ENCODE results near the gene DICER1. TPM values are rescaled to one million over a fixed set of nuclear protein-coding genes. Genes with fewer than 3 reads are reported as not detected.

The DICER1 gene
- total RNA-seq, 4 donors from 2014 or later = 81.6 to 103 (median 88.8) TPM

DNA sequence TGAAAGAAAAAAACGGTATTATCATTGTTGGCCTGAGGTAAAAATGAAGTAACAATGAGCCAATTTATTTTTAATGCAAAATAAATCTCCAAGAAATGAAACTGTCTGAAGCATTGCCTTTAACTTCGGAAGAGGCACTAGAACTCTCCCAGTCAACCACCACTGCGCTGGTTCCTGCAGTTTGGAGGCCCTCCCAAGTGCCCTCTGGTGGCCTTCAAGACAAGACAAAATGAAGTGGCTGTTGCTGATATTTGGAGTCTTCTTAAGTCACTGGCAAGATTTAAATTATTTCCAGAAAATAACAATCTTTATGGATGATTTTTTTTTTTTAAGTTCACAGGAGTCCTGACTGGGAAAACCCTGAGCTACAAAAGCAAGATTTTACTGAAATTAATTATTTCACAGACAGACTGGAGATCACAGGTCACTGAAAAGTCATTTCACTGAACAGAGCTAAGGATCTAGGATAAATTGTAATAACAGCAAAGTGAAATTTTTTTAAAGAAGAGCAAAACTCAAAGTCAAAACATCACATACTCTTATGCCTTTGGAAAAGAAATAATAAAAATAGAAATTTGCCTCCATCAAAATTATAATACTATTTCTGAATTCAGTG lies 58.2 kb downstream of the DICER1 start:
- Histone ChIP-seq H3K4me3 (no peak overlapping the region), H3K4me1 (no peaks in the 10 kb centered on the region), H3K36me3 (peaks cover 0 to 2% of the 10 kb centered on the region in 2 donors), H3K27ac (no peak overlapping the region), H3K9me3 (no peaks in the 10 kb centered on the region), H3K27me3 (no peaks in the 10 kb centered on the region)
- TF ChIP-seq POLR2A (IDR thresholded peaks at IDR 0.05) = no peak
- TF ChIP-seq, protein P1, sequence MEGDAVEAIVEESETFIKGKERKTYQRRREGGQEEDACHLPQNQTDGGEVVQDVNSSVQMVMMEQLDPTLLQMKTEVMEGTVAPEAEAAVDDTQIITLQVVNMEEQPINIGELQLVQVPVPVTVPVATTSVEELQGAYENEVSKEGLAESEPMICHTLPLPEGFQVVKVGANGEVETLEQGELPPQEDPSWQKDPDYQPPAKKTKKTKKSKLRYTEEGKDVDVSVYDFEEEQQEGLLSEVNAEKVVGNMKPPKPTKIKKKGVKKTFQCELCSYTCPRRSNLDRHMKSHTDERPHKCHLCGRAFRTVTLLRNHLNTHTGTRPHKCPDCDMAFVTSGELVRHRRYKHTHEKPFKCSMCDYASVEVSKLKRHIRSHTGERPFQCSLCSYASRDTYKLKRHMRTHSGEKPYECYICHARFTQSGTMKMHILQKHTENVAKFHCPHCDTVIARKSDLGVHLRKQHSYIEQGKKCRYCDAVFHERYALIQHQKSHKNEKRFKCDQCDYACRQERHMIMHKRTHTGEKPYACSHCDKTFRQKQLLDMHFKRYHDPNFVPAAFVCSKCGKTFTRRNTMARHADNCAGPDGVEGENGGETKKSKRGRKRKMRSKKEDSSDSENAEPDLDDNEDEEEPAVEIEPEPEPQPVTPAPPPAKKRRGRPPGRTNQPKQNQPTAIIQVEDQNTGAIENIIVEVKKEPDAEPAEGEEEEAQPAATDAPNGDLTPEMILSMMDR (IDR thresholded peaks at IDR 0.05) = peak; percentile 49 to 67 (median 60)
- intact Hi-C loops (cut with DNase I; ENCODE audit: low total_unique reads) = no loop called here
- DNase-seq = peak; percentile 52 to 54

DNA sequence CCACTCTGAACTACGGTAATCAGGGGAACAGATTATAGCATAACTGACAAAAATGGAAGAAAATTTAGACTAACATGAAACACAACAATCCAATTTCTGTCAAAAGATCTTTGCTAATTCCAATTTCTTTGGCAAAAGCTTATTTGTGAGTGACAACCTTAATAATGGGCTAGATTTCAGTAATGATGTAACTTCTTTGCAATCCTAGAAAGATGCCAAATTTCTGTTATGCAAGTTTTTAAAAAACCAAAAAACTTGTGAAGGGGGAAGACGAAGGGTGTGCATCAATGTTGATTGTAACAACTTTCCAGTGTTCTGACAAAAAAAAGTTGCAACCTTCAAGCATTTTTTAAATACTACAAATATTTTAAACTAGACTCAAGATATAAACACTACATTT lies 59.9 kb downstream of the DICER1 start:
- no peaks in the 10 kb centered on the region for H3K27me3 ChIP-seq
- peaks cover 0 to 2% of the 10 kb centered on the region in 2 donors for H3K36me3 ChIP-seq
- H3K27ac ChIP-seq = no peak overlapping the region
- intact Hi-C loops (cut with DNase I; ENCODE audit: low total_unique reads) = no loop called here
- no peaks in the 10 kb centered on the region for H3K9me3 ChIP-seq
- H3K4me3 ChIP-seq = no peak overlapping the region
- no peak for DNase-seq
- no peak for TF ChIP-seq POLR2A (IDR thresholded peaks at IDR 0.05)
- TF ChIP-seq, protein P1 (IDR thresholded peaks at IDR 0.05) = no peak
- H3K4me1 ChIP-seq = no peaks in the 10 kb centered on the region

DNA sequence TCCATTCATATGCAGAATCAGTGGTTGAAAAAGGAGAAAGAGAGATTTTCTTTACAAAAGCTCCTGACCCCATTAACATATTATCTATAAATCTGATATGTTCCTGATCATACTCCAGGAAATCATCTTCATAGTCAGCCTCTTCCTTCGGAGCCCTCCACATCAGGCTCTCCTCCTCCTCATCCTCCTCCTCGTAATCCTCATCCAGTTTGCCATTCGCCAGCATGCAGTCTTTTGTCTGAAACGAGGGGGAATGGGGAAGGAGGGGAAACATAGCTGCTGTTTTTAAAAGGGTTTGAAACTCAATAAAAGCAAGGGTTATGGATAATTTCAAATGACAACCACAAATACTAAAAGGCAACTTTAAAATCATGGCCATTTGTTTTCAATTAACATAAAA lies 60.9 kb downstream of the DICER1 start:
- Histone ChIP-seq H3K4me1 (no peaks in the 10 kb centered on the region), H3K36me3 (peaks cover 0 to 2% of the 10 kb centered on the region in 2 donors), H3K27ac (no peak overlapping the region), H3K27me3 (no peaks in the 10 kb centered on the region), H3K9me3 (no peaks in the 10 kb centered on the region), H3K4me3 (no peak overlapping the region)
- DNase-seq = no peak
- TF ChIP-seq, protein P1 (IDR thresholded peaks at IDR 0.05) = no peak
- no peak for TF ChIP-seq POLR2A (IDR thresholded peaks at IDR 0.05)
- intact Hi-C loops (cut with DNase I; ENCODE audit: low total_unique reads) = no loop called here

DNA sequence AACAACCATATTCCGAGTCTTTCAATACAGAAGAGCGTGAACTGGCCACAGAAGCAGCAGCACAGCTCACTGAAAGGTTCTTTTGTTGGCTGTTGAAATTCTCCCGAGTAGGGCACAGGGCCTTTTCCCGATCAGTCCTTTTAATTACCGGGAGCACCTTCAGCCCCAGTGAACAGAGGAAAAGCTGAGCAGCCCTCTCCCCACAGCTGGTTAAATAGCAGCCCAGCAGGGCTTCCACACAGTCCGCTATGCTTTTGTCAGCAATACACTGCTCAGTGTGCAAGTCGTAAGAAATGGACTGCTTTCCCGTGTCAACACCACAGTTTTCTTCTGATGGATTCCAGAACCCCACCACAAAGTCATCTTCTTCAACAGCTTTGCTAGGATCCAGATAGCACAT lies 61.3 kb downstream of the DICER1 start:
- H3K9me3 ChIP-seq = no peaks in the 10 kb centered on the region
- no peak for TF ChIP-seq POLR2A (IDR thresholded peaks at IDR 0.05)
- TF ChIP-seq, protein P1 (IDR thresholded peaks at IDR 0.05) = no peak
- no peak overlapping the region for H3K27ac ChIP-seq
- peaks cover 0 to 2% of the 10 kb centered on the region in 2 donors for H3K36me3 ChIP-seq
- DNase-seq = no peak
- intact Hi-C loops (cut with DNase I; ENCODE audit: low total_unique reads) = no loop called here
- H3K4me3 ChIP-seq = no peak overlapping the region
- H3K27me3 ChIP-seq = no peaks in the 10 kb centered on the region
- H3K4me1 ChIP-seq = no peaks in the 10 kb centered on the region

DNA sequence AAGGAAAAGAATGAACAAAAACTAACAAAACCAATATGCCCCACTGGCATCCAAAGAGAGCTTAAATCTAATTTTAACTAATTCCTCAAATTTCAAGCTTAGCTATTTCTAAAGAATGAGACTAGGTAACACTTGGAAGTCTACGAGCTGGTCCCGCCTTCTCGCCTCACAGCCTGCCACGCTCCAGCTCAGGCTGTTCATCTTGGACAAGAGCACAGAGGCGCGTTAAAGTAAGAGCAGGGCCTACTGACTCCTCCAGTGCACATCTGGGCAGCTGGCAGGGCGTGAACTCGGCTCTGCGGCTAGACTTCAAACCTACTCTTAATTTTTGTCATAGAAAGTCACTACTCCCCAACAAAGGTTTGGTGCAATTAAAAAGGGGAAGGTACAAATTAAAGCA lies 64.6 kb downstream of the DICER1 start:
- intact Hi-C loops (cut with DNase I; ENCODE audit: low total_unique reads) = no loop called here
- H3K4me1 ChIP-seq = no peaks in the 10 kb centered on the region
- no peaks in the 10 kb centered on the region for H3K9me3 ChIP-seq
- H3K4me3 ChIP-seq = no peak overlapping the region
- DNase-seq = no peak
- no peaks in the 10 kb centered on the region for H3K27me3 ChIP-seq
- TF ChIP-seq, protein P1 (IDR thresholded peaks at IDR 0.05) = no peak
- TF ChIP-seq POLR2A (IDR thresholded peaks at IDR 0.05) = no peak
- no peak overlapping the region for H3K27ac ChIP-seq
- peaks cover 0 to 2% of the 10 kb centered on the region in 2 donors for H3K36me3 ChIP-seq
